ENCODE measurements around the gene SRPX. TPM values are rescaled to one million over a fixed set of nuclear protein-coding genes. Genes with fewer than 3 reads are reported as not detected.

The SRPX gene
- total RNA-seq, 1 donor from 2014 or later = 41.7 TPM

GRCh38 chrX:38105216-38105725, 115.4 kb downstream of the SRPX start:
- no peaks in the 10 kb centered on the region for H3K27me3 Mint-ChIP-seq (ENCODE audit: unreplicated experiment)
- H3K9me3 Mint-ChIP-seq (ENCODE audit: unreplicated experiment) = peaks cover 18% of the 10 kb centered on the region
- no peak for DNase-seq (ENCODE audit: extremely low spot score, unreplicated experiment)

GRCh38 chrX:38103857-38104812, 116.5 kb downstream of the SRPX start:
- no peak for DNase-seq (ENCODE audit: extremely low spot score, unreplicated experiment)
- no peaks in the 10 kb centered on the region for H3K27me3 Mint-ChIP-seq (ENCODE audit: unreplicated experiment)
- no peaks in the 10 kb centered on the region for H3K4me1 Mint-ChIP-seq (ENCODE audit: unreplicated experiment)
- H3K36me3 Mint-ChIP-seq (ENCODE audit: unreplicated experiment) = no peaks in the 10 kb centered on the region
- no peak overlapping the region for H3K27ac Mint-ChIP-seq (ENCODE audit: unreplicated experiment)
- H3K4me3 Mint-ChIP-seq (ENCODE audit: unreplicated experiment) = no peak overlapping the region
- no peak for TF ChIP-seq CTCF (IDR thresholded peaks at IDR 0.05)
- peaks cover 16% of the 10 kb centered on the region for H3K9me3 Mint-ChIP-seq (ENCODE audit: unreplicated experiment)

More at GRCh38 chrX:38105216-38105725, 115.4 kb downstream of the SRPX start:
- Mint-ChIP-seq H3K4me1 (ENCODE audit: unreplicated experiment) (no peaks in the 10 kb centered on the region), H3K4me3 (ENCODE audit: unreplicated experiment) (no peak overlapping the region), H3K27ac (ENCODE audit: unreplicated experiment) (no peak overlapping the region), H3K36me3 (ENCODE audit: unreplicated experiment) (no peaks in the 10 kb centered on the region)
- no peak for TF ChIP-seq CTCF (IDR thresholded peaks at IDR 0.05)

- no peaks in the 10 kb centered on the region for H3K27me3 Mint-ChIP-seq (ENCODE audit: unreplicated experiment)
- H3K4me1 Mint-ChIP-seq (ENCODE audit: unreplicated experiment) = no peaks in the 10 kb centered on the region
- no peaks in the 10 kb centered on the region for H3K36me3 Mint-ChIP-seq (ENCODE audit: unreplicated experiment)
- no peak overlapping the region for H3K4me3 Mint-ChIP-seq (ENCODE audit: unreplicated experiment)
- peaks cover 23% of the 10 kb centered on the region for H3K9me3 Mint-ChIP-seq (ENCODE audit: unreplicated experiment)
- no peak overlapping the region for H3K27ac Mint-ChIP-seq (ENCODE audit: unreplicated experiment)
- no peak for TF ChIP-seq CTCF (IDR thresholded peaks at IDR 0.05)
- no peak for DNase-seq (ENCODE audit: extremely low spot score, unreplicated experiment)
These were observed 117.8 kb downstream of the SRPX start for GRCh38 chrX:38102875-38103274.

GRCh38 chrX:38102240-38102639, 118.4 kb downstream of the SRPX start:
- Mint-ChIP-seq H3K9me3 (ENCODE audit: unreplicated experiment) (peaks cover 21% of the 10 kb centered on the region), H3K4me3 (ENCODE audit: unreplicated experiment) (no peak overlapping the region), H3K36me3 (ENCODE audit: unreplicated experiment) (no peaks in the 10 kb centered on the region), H3K4me1 (ENCODE audit: unreplicated experiment) (no peaks in the 10 kb centered on the region), H3K27ac (ENCODE audit: unreplicated experiment) (no peak overlapping the region), H3K27me3 (ENCODE audit: unreplicated experiment) (no peaks in the 10 kb centered on the region)
- DNase-seq (ENCODE audit: extremely low spot score, unreplicated experiment) = no peak
- no peak for TF ChIP-seq CTCF (IDR thresholded peaks at IDR 0.05)

GRCh38 chrX:38099688-38100087, 121.0 kb downstream of the SRPX start:
- H3K27me3 Mint-ChIP-seq (ENCODE audit: unreplicated experiment) = no peaks in the 10 kb centered on the region
- H3K36me3 Mint-ChIP-seq (ENCODE audit: unreplicated experiment) = no peaks in the 10 kb centered on the region
- H3K4me1 Mint-ChIP-seq (ENCODE audit: unreplicated experiment) = peaks cover 5% of the 10 kb centered on the region
- H3K9me3 Mint-ChIP-seq (ENCODE audit: unreplicated experiment) = peaks cover 26% of the 10 kb centered on the region
- no peak overlapping the region for H3K27ac Mint-ChIP-seq (ENCODE audit: unreplicated experiment)
- no peak overlapping the region for H3K4me3 Mint-ChIP-seq (ENCODE audit: unreplicated experiment)
- TF ChIP-seq CTCF (IDR thresholded peaks at IDR 0.05) = no peak
- DNase-seq (ENCODE audit: extremely low spot score, unreplicated experiment) = no peak

Measured in osteocyte (in vitro differentiated cells).